ENCODE measurements around the gene FAM200A.
A peak's percentile ranks its signal among the peaks of the same experiment; 100 is the strongest.

Gene FAM200A

DNA sequence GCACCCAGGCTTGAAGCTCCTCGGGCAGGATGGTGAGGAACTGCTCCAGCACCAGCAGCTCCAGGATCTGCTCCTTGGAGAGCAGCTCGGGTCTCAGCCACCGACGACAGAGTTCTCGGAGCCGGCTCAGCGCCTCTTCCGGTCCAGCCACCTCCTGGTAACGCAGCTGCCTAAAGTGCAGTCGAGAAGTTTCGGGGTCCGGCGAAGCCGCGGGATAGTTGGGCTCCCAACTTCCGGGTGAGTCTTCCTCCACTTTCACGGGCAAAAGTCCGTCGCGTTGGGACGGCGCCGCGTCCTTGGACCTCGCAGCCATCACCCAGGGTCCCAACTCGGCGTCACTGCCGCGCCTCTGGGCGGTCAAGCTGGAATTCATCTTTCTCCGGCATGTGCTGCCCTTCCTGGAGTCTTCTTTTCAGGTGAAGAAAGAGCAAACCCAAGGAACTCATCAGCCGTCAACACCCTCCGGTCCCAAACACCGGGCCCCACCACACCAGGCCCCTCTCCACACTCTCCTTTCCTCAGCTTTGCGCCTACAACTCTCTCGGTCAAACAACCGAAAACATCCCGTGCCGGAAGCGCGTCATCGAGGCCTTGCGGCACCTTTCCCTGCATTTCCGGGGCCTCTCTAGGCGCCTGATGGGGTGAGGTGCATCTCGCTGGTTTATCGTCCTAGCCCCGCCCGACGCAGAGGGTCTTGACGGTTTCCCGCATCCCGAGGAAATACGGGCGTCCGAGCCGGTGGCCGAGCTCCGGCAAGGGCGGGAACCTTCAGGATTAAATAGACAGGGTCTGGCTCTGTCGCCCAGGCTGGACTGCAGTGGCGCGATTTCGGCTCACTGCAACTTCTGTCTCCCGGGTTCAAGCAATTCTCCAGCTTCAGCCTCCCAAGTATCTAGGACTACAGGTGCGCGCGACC lies 51.9 kb downstream of the FAM200A start, which contains the start of gene ZNF394:
Gene ZNF394, minus strand, starts transcription at position 561 of the 916 bp plus-strand sequence. Its CDS starts 188 bp downstream, at position 373.
- TF ChIP-seq, protein P1, sequence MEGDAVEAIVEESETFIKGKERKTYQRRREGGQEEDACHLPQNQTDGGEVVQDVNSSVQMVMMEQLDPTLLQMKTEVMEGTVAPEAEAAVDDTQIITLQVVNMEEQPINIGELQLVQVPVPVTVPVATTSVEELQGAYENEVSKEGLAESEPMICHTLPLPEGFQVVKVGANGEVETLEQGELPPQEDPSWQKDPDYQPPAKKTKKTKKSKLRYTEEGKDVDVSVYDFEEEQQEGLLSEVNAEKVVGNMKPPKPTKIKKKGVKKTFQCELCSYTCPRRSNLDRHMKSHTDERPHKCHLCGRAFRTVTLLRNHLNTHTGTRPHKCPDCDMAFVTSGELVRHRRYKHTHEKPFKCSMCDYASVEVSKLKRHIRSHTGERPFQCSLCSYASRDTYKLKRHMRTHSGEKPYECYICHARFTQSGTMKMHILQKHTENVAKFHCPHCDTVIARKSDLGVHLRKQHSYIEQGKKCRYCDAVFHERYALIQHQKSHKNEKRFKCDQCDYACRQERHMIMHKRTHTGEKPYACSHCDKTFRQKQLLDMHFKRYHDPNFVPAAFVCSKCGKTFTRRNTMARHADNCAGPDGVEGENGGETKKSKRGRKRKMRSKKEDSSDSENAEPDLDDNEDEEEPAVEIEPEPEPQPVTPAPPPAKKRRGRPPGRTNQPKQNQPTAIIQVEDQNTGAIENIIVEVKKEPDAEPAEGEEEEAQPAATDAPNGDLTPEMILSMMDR (IDR thresholded peaks at IDR 0.05; ENCODE audit: insufficient read depth, missing control alignments): no peak
- FAIRE-seq: no peak

DNA sequence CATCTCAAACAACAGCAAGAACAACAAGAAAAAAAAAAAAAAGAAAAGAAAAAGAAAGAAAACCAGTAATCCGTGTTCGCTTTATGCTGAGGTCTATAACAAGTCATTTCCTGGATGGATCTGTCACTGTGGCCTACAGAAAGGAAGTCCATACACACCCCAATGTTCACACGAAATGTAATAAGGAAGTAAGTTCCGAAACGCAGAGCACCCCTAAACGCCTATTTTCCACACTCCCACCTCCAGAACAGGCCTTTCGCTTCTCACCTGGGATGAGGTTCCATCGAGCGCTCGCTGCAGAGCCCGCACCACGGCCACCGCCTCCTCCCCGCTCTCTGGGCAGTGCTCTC lies 52.6 kb downstream of the FAM200A start:
- DNase-seq (ENCODE audit: insufficient read length, low spot score) (no peak), FAIRE-seq (no peak)
- TF ChIP-seq, protein P1 (IDR thresholded peaks at IDR 0.05; ENCODE audit: insufficient read depth, missing control alignments): no peak

More for the DNA sequence above, 51.9 kb downstream of the FAM200A start, which contains the start of gene ZNF394:
- peak; percentile 93 for DNase-seq (ENCODE audit: insufficient read length, low spot score)

DNA sequence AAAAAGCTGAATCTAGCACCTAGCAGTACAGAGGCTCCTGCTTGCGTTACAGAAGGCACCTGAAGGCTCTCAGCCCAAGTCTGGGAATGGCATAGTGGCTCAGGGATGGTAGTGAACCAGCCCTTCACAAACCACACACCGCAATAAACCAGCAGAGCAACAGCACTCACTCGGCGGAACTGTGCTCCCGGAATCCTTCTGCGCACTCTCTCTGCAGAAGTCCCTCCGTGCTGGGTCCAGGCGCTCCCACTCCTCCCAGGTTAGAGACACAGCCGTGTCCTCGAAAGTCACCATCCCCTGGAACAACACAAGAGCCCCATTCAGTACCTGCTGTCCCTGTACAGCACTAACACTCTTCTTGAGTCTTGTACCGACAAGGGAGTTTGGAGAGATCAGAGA lies 53.4 kb downstream of the FAM200A start:
- FAIRE-seq (no peak), DNase-seq (ENCODE audit: insufficient read length, low spot score) (no peak)
- TF ChIP-seq, protein P1 (IDR thresholded peaks at IDR 0.05; ENCODE audit: insufficient read depth, missing control alignments): no peak

DNA sequence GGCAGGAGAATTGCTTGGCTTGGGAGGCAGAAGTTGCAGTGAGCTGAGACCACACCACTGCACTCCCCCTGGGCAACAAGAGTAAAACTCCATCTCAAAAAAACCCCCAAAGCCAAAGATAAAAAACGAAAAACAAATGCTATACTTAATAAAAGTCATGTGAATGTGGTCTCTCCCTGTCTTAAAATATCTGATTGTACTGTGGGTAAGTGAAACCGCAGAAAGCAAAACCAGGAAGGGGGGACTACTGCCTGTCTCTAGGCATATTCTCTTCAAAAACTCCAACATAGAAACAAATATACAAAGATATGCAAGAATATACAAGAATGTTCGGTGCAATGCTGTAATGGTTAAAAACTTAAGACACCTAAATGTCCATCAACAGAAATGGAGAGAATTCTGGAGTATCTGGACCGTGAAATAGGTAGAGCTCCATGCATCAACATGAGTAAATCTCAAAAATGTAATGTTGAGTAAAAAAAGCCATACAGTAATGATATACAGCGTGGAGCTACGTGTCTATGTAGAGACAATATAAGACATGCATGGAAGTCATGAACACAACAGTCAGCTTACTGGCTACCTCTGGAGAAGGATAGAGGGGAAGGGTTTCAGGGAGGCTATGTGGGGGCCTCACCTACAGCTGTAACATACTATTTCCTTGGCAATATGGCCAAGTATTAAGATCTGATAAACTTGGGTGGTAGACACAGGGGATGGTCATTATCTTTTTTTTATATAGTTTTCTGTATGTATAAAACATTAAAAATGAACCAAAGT lies 54.0 kb downstream of the FAM200A start:
- no peak for DNase-seq (ENCODE audit: insufficient read length, low spot score)
- FAIRE-seq: no peak
- TF ChIP-seq, protein P1 (IDR thresholded peaks at IDR 0.05; ENCODE audit: insufficient read depth, missing control alignments): no peak
